ENCODE results near the gene IPCEF1.

- TF ChIP-seq CTCF (IDR thresholded peaks at IDR 0.05) (no peak), POLR2A (IDR thresholded peaks at IDR 0.05) (no peak)
Measured at GRCh38 chr6:154403788-154404187, 47.2 kb upstream of the IPCEF1 start.
